Astrocyte (in vitro differentiated cells and primary cell): ENCODE results near the gene DCHS1. TPM values are rescaled to one million over a fixed set of nuclear protein-coding genes. Genes with fewer than 3 reads are reported as not detected.

Experiments used
- DNase-seq: peaks from one replicate; pipeline ENCODE4 v3.0.0-alpha.2; 2010; ENCODE audit warnings: low read depth
- FAIRE-seq: peaks from 2 replicates; lab custom pipeline; 2011; peaks lifted over from hg19 to GRCh38; lab: Jason Lieb, UNC
- H2AFZ ChIP-seq: 2 replicates; pipeline ENCODE4 v1.6.0; 2012; ENCODE audit warnings: low read depth, low read length, inconsistent platforms
- H3K27ac ChIP-seq: 2 replicates; pipeline ENCODE4 v1.5.1; 2011; ENCODE audit warnings: low read depth, low read length, inconsistent platforms
- H3K27me3 ChIP-seq: 2 replicates; pipeline ENCODE4 v1.6.0; 2011; ENCODE audit warnings: low read length, inconsistent platforms; ENCODE audit not compliant: insufficient read depth
- H3K36me3 ChIP-seq: 2 replicates; pipeline ENCODE4 v1.5.1; 2011; ENCODE audit warnings: low read length, inconsistent platforms; ENCODE audit not compliant: insufficient read depth
- H3K4me1 ChIP-seq: 2 replicates; pipeline ENCODE4 v1.5.1; 2011; ENCODE audit warnings: low read length, inconsistent platforms; ENCODE audit not compliant: insufficient read depth
- H3K4me2 ChIP-seq: 2 replicates; pipeline ENCODE4 v1.6.0; 2012; ENCODE audit warnings: low read length, inconsistent platforms
- H3K4me3 ChIP-seq: 2 replicates; pipeline ENCODE4 v1.5.1; 2011; ENCODE audit warnings: low read depth, mild to moderate bottlenecking, low read length, inconsistent platforms; ENCODE audit not compliant: insufficient read depth
- H3K79me2 ChIP-seq: 2 replicates; pipeline ENCODE4 v1.6.0; 2012; ENCODE audit warnings: mild to moderate bottlenecking, low read length, inconsistent platforms; ENCODE audit not compliant: insufficient read depth
- H3K9ac ChIP-seq: 2 replicates; pipeline ENCODE4 v1.6.0; 2012; ENCODE audit warnings: mild to moderate bottlenecking, low read length, inconsistent platforms
- H3K9me3 ChIP-seq: 2 replicates; pipeline ENCODE4 v1.5.1; 2012; ENCODE audit warnings: low read depth, mild to moderate bottlenecking, low read length, inconsistent platforms; ENCODE audit not compliant: insufficient read depth
- H4K20me1 ChIP-seq: 2 replicates; pipeline ENCODE4 v1.6.0; 2012; ENCODE audit warnings: low read length, inconsistent platforms; ENCODE audit not compliant: insufficient read depth
- H3K27ac Mint-ChIP-seq: one replicate; pipeline ENCODE4 v1.8.0; 2021; ENCODE audit warnings: mild to moderate bottlenecking, mixed read lengths; ENCODE audit not compliant: unreplicated experiment
- H3K27me3 Mint-ChIP-seq: one replicate; pipeline ENCODE4 v1.8.0; 2021; ENCODE audit warnings: low read depth, mixed read lengths; ENCODE audit not compliant: unreplicated experiment
- H3K36me3 Mint-ChIP-seq: one replicate; pipeline ENCODE4 v1.8.0; 2021; ENCODE audit warnings: low read depth, mixed read lengths; ENCODE audit not compliant: unreplicated experiment
- H3K4me1 Mint-ChIP-seq: one replicate; pipeline ENCODE4 v1.8.0; 2021; ENCODE audit warnings: low read depth, mixed read lengths; ENCODE audit not compliant: unreplicated experiment
- H3K4me3 Mint-ChIP-seq: one replicate; pipeline ENCODE4 v1.8.0; 2021; ENCODE audit warnings: mild to moderate bottlenecking, moderate library complexity, mixed read lengths; ENCODE audit not compliant: unreplicated experiment
- H3K9me3 Mint-ChIP-seq: one replicate; pipeline ENCODE4 v1.8.0; 2021; ENCODE audit warnings: mild to moderate bottlenecking, mixed read lengths; ENCODE audit not compliant: unreplicated experiment
- EZH2 ChIP-seq: IDR thresholded peaks from 2 replicates; pipeline ENCODE4 v1.6.1; 2012; ENCODE audit warnings: mild to moderate bottlenecking, low read length, inconsistent platforms; ENCODE audit not compliant: insufficient read depth
- total RNA-seq: library from RNA; stranded (reverse); gene quantifications from 2 replicates; pipeline ENCODE4 v1.2.1, GENCODE V29; 2021
- TF ChIP-seq, protein P1 (sequence below): IDR thresholded peaks from 2 replicates; pipeline ENCODE4 v1.5.1; 2011; ENCODE audit warnings: low read depth, mild to moderate bottlenecking, inconsistent platforms, low read length, moderate library complexity; ENCODE audit not compliant: insufficient read depth

Gene DCHS1
- total RNA-seq, 1 donor from 2014 or later, result 8.4 TPM

DNA sequence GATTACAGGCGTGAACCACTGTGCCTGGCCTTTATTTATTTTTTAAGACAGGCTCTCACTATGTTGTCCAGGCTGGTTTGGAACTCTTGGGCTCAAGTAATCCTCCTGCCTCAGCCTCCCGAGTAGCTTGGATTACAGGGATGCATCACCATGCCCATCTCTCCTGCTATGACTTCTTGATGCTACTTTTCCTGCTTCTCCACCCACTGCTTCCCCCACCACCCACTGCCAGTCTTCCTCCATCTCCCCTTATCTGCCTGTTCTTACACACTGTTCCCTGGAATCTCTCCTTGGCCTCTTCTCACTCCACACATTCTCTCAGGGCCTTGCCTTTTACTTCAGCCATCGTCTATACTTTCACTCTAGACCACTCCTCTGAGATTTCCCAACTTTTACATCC lies 19.1 kb downstream of the DCHS1 start:
- Histone ChIP-seq H2AFZ (no peak overlapping the region), H3K27ac (no peak overlapping the region), H3K27me3 (no peaks in the 10 kb centered on the region), H3K9ac (no peak overlapping the region), H3K4me2 (no peak overlapping the region), H3K4me3 (no peak overlapping the region), H4K20me1 (no peaks in the 10 kb centered on the region), H3K36me3 (no peaks in the 10 kb centered on the region), H3K9me3 (no peaks in the 10 kb centered on the region), H3K79me2 (no peaks in the 10 kb centered on the region), H3K4me1 (peaks cover 8% of the 10 kb centered on the region)
- Mint-ChIP-seq H3K27me3 (peaks cover 14% of the 10 kb centered on the region), H3K36me3 (peaks cover 10% of the 10 kb centered on the region), H3K4me3 (no peak overlapping the region), H3K4me1 (no peaks in the 10 kb centered on the region), H3K9me3 (no peaks in the 10 kb centered on the region), H3K27ac (no peak overlapping the region)
- FAIRE-seq (no peak), DNase-seq (no peak)
- TF ChIP-seq, protein P1, sequence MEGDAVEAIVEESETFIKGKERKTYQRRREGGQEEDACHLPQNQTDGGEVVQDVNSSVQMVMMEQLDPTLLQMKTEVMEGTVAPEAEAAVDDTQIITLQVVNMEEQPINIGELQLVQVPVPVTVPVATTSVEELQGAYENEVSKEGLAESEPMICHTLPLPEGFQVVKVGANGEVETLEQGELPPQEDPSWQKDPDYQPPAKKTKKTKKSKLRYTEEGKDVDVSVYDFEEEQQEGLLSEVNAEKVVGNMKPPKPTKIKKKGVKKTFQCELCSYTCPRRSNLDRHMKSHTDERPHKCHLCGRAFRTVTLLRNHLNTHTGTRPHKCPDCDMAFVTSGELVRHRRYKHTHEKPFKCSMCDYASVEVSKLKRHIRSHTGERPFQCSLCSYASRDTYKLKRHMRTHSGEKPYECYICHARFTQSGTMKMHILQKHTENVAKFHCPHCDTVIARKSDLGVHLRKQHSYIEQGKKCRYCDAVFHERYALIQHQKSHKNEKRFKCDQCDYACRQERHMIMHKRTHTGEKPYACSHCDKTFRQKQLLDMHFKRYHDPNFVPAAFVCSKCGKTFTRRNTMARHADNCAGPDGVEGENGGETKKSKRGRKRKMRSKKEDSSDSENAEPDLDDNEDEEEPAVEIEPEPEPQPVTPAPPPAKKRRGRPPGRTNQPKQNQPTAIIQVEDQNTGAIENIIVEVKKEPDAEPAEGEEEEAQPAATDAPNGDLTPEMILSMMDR, result no peak
- TF ChIP-seq EZH2, result no peak

DNA sequence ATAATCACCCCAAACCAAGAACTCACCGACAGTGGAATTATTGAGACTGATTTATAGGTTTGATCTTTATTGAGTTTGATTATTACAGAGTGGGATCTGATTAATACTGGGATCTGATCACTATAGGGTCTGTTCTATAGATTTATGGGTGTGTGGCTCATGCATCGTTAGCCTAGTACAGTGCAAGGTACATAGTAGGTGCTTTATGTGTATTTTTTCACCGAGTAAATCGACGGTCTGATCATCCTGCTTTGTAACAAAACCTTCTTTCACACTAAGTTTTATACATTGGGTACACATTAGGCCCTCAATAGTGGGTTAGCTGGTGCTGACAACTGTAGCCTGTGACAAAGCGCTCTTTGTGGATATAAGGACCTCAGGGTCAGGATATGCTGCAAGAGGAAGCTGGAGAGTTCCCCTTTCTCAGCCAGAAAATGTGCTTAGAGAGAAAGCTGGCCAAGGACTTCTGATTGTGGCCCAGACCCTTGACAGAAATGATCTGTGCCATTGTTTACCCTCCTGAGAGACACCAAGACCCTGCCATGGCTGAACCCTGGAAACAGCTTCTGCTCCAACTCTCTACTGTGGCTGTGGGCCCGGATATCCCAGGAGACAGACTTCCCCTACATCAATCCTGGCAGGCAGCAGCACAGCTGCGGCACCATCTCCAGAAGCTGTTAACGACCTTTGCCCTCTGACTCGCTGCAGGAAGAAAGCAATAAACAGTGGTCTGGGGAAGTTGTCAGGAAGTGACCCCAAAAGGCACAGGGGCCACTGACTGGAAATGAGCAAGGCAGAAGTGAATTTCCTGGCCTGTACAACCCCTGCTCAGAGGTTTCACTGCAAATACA lies 20.3 kb downstream of the DCHS1 start:
- peaks cover 16% of the 10 kb centered on the region for H3K36me3 Mint-ChIP-seq
- Histone ChIP-seq H3K4me3 (no peak overlapping the region), H3K27me3 (no peaks in the 10 kb centered on the region), H3K4me2 (peak overlapping the region; percentile 16), H3K9ac (no peak overlapping the region), H3K79me2 (no peaks in the 10 kb centered on the region), H2AFZ (peak overlapping the region; percentile 6), H4K20me1 (no peaks in the 10 kb centered on the region), H3K36me3 (no peaks in the 10 kb centered on the region), H3K27ac (no peak overlapping the region), H3K4me1 (peaks cover 8% of the 10 kb centered on the region), H3K9me3 (no peaks in the 10 kb centered on the region)
- peaks cover 23% of the 10 kb centered on the region for H3K27me3 Mint-ChIP-seq
- no peak for FAIRE-seq
- H3K4me1 Mint-ChIP-seq, result no peaks in the 10 kb centered on the region
- H3K4me3 Mint-ChIP-seq, result no peak overlapping the region
- no peak for DNase-seq
- no peaks in the 10 kb centered on the region for H3K9me3 Mint-ChIP-seq
- no peak overlapping the region for H3K27ac Mint-ChIP-seq
- TF ChIP-seq, protein P1, result no peak
- no peak for TF ChIP-seq EZH2

- Histone ChIP-seq H3K27ac (no peak overlapping the region), H3K27me3 (no peaks in the 10 kb centered on the region), H3K36me3 (no peaks in the 10 kb centered on the region), H3K9me3 (no peaks in the 10 kb centered on the region), H3K9ac (no peak overlapping the region), H4K20me1 (no peaks in the 10 kb centered on the region), H3K4me3 (no peak overlapping the region), H3K79me2 (no peaks in the 10 kb centered on the region), H3K4me2 (no peak overlapping the region), H2AFZ (no peak overlapping the region), H3K4me1 (peaks cover 8% of the 10 kb centered on the region)
- Mint-ChIP-seq H3K36me3 (peaks cover 16% of the 10 kb centered on the region), H3K4me3 (no peak overlapping the region), H3K27me3 (peaks cover 26% of the 10 kb centered on the region), H3K27ac (no peak overlapping the region), H3K9me3 (no peaks in the 10 kb centered on the region), H3K4me1 (no peaks in the 10 kb centered on the region)
- no peak for TF ChIP-seq EZH2
- TF ChIP-seq, protein P1, result no peak
- FAIRE-seq (no peak), DNase-seq (no peak)
Measured at GRCh38 chr11:6634534-6634933, 21.1 kb downstream of the DCHS1 start.
